AG09309 (cell line): ENCODE measurements around the gene GBF1.
"Not testable (repeated sequence)": the region's sequence is repeated elsewhere in the genome, so short reads cannot be mapped to it uniquely, and the experiment has no call there.

Source experiments
- DNase-seq: peaks from one replicate; pipeline ENCODE4 v3.0.0-alpha.2; 2010; ENCODE audit warnings: low read depth
- H3K4me3 ChIP-seq: 2 replicates; pipeline ENCODE4 v1.5.1; 2011; ENCODE audit warnings: mild to moderate bottlenecking, low read depth, low read length, moderate library complexity; ENCODE audit not compliant: control insufficient read depth
- CTCF ChIP-seq: IDR thresholded peaks from 2 replicates; pipeline ENCODE4 v1.5.1; 2011; ENCODE audit warnings: mild to moderate bottlenecking, low read depth, low read length, inconsistent platforms; ENCODE audit not compliant: insufficient read depth, control insufficient read depth; ENCODE audit errors: missing control alignments

Gene GBF1

GRCh38 chr10:102208311-102209035 is 36.9 kb upstream of the GBF1 start:
- no peak for TF ChIP-seq CTCF
- no peak for DNase-seq
- H3K4me3 ChIP-seq = no peak overlapping the region

GRCh38 chr10:102211615-102212299 is 33.6 kb upstream of the GBF1 start:
- no peak for TF ChIP-seq CTCF
- no peak overlapping the region for H3K4me3 ChIP-seq
- DNase-seq = no peak

- DNase-seq, H3K4me3 ChIP-seq: not testable (repeated sequence)
These were observed 31.7 kb upstream of the GBF1 start for GRCh38 chr10:102213599-102213998.

- TF ChIP-seq CTCF = no peak
- no peak overlapping the region for H3K4me3 ChIP-seq
- DNase-seq = no peak
These were observed 26.0 kb upstream of the GBF1 start for GRCh38 chr10:102219370-102219769.

- DNase-seq = no peak
- H3K4me3 ChIP-seq = no peak overlapping the region
- TF ChIP-seq CTCF = no peak
These were observed 24.7 kb upstream of the GBF1 start for GRCh38 chr10:102220612-102221011.

GRCh38 chr10:102222797-102223196 is 22.5 kb upstream of the GBF1 start:
- no peak overlapping the region for H3K4me3 ChIP-seq
- no peak for TF ChIP-seq CTCF
- no peak for DNase-seq
